ENCODE measurements around the gene EDA. TPM values are rescaled to one million over a fixed set of nuclear protein-coding genes. Genes with fewer than 3 reads are reported as not detected.

The EDA gene
- total and polyA plus RNA-seq, 8 donors = 2.2 to 4.6 (median 4.1) TPM

DNA sequence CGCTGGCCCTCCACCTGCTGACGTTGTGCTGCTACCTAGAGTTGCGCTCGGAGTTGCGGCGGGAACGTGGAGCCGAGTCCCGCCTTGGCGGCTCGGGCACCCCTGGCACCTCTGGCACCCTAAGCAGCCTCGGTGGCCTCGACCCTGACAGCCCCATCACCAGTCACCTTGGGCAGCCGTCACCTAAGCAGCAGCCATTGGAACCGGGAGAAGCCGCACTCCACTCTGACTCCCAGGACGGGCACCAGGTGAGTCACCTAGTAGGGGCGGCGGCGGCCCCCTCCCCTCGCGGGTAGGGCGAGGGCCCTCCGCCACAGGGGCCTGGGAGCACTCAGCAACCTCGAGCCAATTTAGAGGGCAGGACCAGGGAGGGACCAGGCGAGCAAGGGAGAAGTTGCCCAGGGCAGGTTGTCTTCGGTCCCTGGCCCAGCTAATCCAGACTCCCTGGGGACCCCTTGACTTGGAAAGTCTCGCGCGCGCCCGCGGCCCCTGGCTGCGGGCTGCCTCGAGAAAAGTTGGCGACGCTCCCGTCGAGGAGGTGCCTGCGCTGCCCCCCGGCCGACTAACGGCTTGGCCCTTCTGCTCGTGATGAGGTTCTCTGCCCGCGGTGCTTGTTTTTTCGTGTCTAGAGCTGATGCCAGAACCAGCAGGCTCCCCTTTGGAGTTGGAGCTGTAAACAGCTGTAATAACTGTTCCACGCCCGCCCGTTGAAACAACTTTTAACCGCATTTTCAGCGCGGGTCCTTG, 717 bp downstream of the EDA start:
- H3K27ac ChIP-seq = no peak overlapping the region
- no peaks in the 10 kb centered on the region for H3K9me3 ChIP-seq
- ATAC-seq = peak; percentile 32
- H3K4me1 ChIP-seq = no peaks in the 10 kb centered on the region
- peak in 3 of 4 donors; percentile 18 to 49 (median 32) for DNase-seq
- H3K4me3 ChIP-seq = peak overlapping the region; percentile 40 to 51
- H3K27me3 ChIP-seq = peaks cover 0 to 30% of the 10 kb centered on the region in 2 donors
- no peaks in the 10 kb centered on the region for H3K36me3 ChIP-seq
- TF ChIP-seq, protein P1, sequence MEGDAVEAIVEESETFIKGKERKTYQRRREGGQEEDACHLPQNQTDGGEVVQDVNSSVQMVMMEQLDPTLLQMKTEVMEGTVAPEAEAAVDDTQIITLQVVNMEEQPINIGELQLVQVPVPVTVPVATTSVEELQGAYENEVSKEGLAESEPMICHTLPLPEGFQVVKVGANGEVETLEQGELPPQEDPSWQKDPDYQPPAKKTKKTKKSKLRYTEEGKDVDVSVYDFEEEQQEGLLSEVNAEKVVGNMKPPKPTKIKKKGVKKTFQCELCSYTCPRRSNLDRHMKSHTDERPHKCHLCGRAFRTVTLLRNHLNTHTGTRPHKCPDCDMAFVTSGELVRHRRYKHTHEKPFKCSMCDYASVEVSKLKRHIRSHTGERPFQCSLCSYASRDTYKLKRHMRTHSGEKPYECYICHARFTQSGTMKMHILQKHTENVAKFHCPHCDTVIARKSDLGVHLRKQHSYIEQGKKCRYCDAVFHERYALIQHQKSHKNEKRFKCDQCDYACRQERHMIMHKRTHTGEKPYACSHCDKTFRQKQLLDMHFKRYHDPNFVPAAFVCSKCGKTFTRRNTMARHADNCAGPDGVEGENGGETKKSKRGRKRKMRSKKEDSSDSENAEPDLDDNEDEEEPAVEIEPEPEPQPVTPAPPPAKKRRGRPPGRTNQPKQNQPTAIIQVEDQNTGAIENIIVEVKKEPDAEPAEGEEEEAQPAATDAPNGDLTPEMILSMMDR (IDR thresholded peaks at IDR 0.05) = no peak
- intact Hi-C loops (cut with DNase I) = no loop called here

DNA sequence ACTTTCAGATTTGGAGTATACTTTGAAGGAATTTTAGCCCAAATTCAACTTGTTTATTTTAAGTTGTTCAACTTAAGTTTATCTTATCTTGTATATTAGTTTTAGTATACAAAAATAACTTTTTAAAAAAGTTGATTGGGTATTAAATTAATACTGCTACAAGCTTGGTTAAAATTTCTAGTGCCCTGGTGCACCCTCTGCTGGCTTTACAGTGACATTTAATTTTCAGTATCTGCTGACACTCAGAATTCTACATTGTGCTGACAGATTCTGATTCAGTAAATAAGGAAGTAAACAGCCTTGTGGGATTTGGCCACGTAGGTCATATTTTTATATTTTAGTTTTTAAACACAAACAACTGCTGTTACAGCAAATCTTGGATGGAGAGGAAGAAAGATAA, 2.9 kb downstream of the EDA start:
- intact Hi-C loops (cut with DNase I) = no loop called here

DNA sequence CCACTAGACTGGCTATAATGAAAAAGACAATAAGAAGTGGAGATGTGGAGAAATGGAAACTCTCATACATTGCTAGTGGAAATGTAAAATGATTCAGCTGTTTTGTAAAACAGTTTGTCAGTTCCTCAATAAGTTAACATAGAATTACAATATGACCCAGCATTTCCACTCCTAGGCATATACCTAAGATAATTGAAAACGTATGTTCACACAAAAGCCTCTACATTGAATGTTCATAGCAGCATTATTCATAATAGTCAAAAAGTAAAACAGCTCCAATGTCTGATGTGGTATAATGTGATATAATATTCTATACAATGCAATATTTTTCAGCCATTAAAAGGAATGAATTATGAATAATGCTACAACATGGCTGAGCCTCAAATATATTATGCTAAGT, 10.2 kb downstream of the EDA start:
- Histone ChIP-seq H3K4me3 (no peak overlapping the region), H3K27me3 (no peaks in the 10 kb centered on the region), H3K9me3 (no peaks in the 10 kb centered on the region), H3K36me3 (no peaks in the 10 kb centered on the region), H3K27ac (no peak overlapping the region), H3K4me1 (no peaks in the 10 kb centered on the region)
- TF ChIP-seq, protein P1 (IDR thresholded peaks at IDR 0.05) = no peak
- DNase-seq (no peak), ATAC-seq (no peak)
- intact Hi-C loops (cut with DNase I) = no loop called here

More for the DNA sequence above, 2.9 kb downstream of the EDA start:
- TF ChIP-seq, protein P1 (IDR thresholded peaks at IDR 0.05) = peak in 1 of 2 donors; percentile 50
- ATAC-seq = no peak
- H3K27me3 ChIP-seq = peaks cover 0 to 30% of the 10 kb centered on the region in 2 donors
- no peaks in the 10 kb centered on the region for H3K4me1 ChIP-seq
- DNase-seq = peak in 1 of 4 donors; percentile 41
- H3K27ac ChIP-seq = no peak overlapping the region
- no peak overlapping the region for H3K4me3 ChIP-seq
- H3K36me3 ChIP-seq = no peaks in the 10 kb centered on the region
- no peaks in the 10 kb centered on the region for H3K9me3 ChIP-seq

DNA sequence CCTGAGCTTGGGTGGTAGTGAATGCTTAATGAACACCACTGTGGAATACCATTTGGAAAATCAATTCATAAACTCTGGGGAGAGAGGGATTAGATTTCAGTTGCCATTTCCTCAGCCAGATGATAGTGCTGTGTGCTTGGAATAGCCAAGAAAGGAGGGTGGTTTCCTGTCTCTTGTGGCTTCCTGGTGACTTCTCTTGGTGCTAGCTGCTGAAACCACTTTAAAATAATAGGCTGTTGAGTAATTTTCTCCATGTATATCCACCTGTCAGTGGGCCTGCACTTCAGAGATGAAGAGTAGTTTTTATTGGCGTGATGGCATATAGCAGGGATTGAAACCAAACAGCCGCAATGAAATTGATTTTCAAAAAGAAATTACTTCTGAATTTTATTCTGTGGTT, 11.8 kb downstream of the EDA start:
- no peaks in the 10 kb centered on the region for H3K27me3 ChIP-seq
- no peak overlapping the region for H3K27ac ChIP-seq
- no peaks in the 10 kb centered on the region for H3K36me3 ChIP-seq
- no peak for ATAC-seq
- no peaks in the 10 kb centered on the region for H3K4me1 ChIP-seq
- H3K9me3 ChIP-seq = no peaks in the 10 kb centered on the region
- no peak for DNase-seq
- no peak overlapping the region for H3K4me3 ChIP-seq
- intact Hi-C loops (cut with DNase I) = no loop called here
- TF ChIP-seq, protein P1 (IDR thresholded peaks at IDR 0.05) = no peak

DNA sequence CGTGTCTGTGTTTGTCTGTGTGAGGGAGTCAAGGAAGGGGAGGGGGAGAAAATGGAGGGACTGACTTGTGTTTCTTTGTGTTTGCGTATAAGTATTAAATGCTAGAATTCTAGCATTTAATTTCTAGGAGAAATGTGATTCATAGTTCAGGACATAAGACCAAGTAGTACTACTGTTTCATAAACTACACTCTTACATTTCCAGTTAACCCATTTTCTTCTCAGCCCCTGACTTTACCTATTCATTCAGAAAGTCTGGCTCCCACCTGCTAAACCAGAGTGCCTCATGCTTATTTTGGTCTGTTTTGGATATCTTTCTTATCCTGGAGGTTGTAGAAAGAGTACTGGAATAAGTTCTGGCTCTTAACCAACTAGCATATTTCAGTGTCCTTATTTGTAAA, 14.2 kb downstream of the EDA start:
- intact Hi-C loops (cut with DNase I) = no loop called here
- Histone ChIP-seq H3K4me1 (no peaks in the 10 kb centered on the region), H3K36me3 (no peaks in the 10 kb centered on the region), H3K4me3 (no peak overlapping the region), H3K27ac (no peak overlapping the region), H3K9me3 (no peaks in the 10 kb centered on the region), H3K27me3 (no peaks in the 10 kb centered on the region)
- ATAC-seq = no peak
- DNase-seq = no peak
- TF ChIP-seq, protein P1 (IDR thresholded peaks at IDR 0.05) = no peak
